WTC11 (cell line): ENCODE measurements around the gene SCAF4.

Experiments used
- CTCF ChIP-seq: fragments of 200-600 bp; IDR thresholded peaks from 2 replicates; pipeline ENCODE4 v1.8.0; 2022; ENCODE audit warnings: antibody characterized with exemption
- E2F1 ChIP-seq: sonication (generic); formaldehyde crosslinking; IDR thresholded peaks from 2 replicates; pipeline ENCODE4 v1.8.0; 2022; ENCODE audit warnings: mild to moderate bottlenecking, missing genetic modification reagents
- FOXK1 ChIP-seq: sonication (generic); formaldehyde crosslinking; IDR thresholded peaks from 2 replicates; pipeline ENCODE4 v1.8.0; 2022; ENCODE audit warnings: mild to moderate bottlenecking, moderate library complexity, missing genetic modification reagents
- FOXP4 ChIP-seq: sonication (generic); formaldehyde crosslinking; IDR thresholded peaks from 2 replicates; pipeline ENCODE4 v1.8.0; 2022; ENCODE audit warnings: mild to moderate bottlenecking, missing genetic modification reagents
- IRF1 ChIP-seq: sonication (generic); formaldehyde crosslinking; IDR thresholded peaks from 2 replicates; pipeline ENCODE4 v1.8.0; 2023; ENCODE audit warnings: missing genetic modification reagents
- NR1H2 ChIP-seq: sonication (generic); formaldehyde crosslinking; IDR thresholded peaks from 2 replicates; pipeline ENCODE4 v1.9.0; 2021; ENCODE audit warnings: mild to moderate bottlenecking, moderate library complexity, missing genetic modification reagents
- PRDM15 ChIP-seq: sonication (generic); formaldehyde crosslinking; IDR thresholded peaks from 2 replicates; pipeline ENCODE4 v1.8.0; 2022; ENCODE audit warnings: missing genetic modification reagents
- SMAD3 ChIP-seq: sonication (generic); formaldehyde crosslinking; IDR thresholded peaks from 2 replicates; pipeline ENCODE4 v1.8.0; 2022; ENCODE audit warnings: missing genetic modification reagents, mild to moderate bottlenecking, borderline replicate concordance
- SOX15 ChIP-seq: fragments of 250-450 bp; sonication (Bioruptor Pico); IDR thresholded peaks from 2 replicates; pipeline ENCODE4 v1.9.0; 2021; ENCODE audit warnings: mild to moderate bottlenecking
- SP1 ChIP-seq: sonication (generic); formaldehyde crosslinking; conservative IDR thresholded peaks from 2 replicates; pipeline ENCODE4 v1.8.1; 2022; ENCODE audit warnings: missing genetic modification reagents
- ZNF138 ChIP-seq: sonication (generic); formaldehyde crosslinking; conservative IDR thresholded peaks from 2 replicates; pipeline ENCODE4 v1.8.1; 2022; ENCODE audit warnings: mild to moderate bottlenecking, moderate library complexity, missing genetic modification reagents

- TF ChIP-seq CTCF (no peak), SMAD3 (CRISPR knock-in tag) (no peak), SP1 (CRISPR knock-in tag) (no peak), PRDM15 (no peak), SOX15 (CRISPR knock-in tag) (no peak), FOXK1 (CRISPR knock-in tag) (no peak), IRF1 (no peak), ZNF138 (CRISPR knock-in tag) (no peak), E2F1 (no peak), NR1H2 (no peak), FOXP4 (no peak)
Measured at GRCh38 chr21:31668651-31669491, 63.0 kb downstream of the SCAF4 start.
